NB4 (cell line): ENCODE data around the gene CNOT11.

ENCODE experiments used
- DNase-seq: peaks from one replicate; pipeline ENCODE4 v3.0.0; 2010; ENCODE audit warnings: low read depth
- H3K4me3 ChIP-seq: one replicate; pipeline ENCODE4 v1.5.1; 2011; ENCODE audit warnings: mild to moderate bottlenecking, low read depth, low read length, moderate library complexity
- CTCF ChIP-seq: IDR thresholded peaks from one replicate; pipeline ENCODE4 v1.5.1; 2012; ENCODE audit warnings: low read depth, low read length
- MAX ChIP-seq: IDR thresholded peaks from 2 replicates; pipeline ENCODE4 v1.6.1; 2011; ENCODE audit warnings: low read depth, low read length
- MYC ChIP-seq: IDR thresholded peaks from 2 replicates; pipeline ENCODE4 v1.6.1; 2011; ENCODE audit warnings: low read depth, low read length
- POLR2A ChIP-seq: IDR thresholded peaks from 2 replicates; pipeline ENCODE4 v1.6.1; 2011; ENCODE audit warnings: mild to moderate bottlenecking; ENCODE audit not compliant: insufficient read length; ENCODE audit errors: extremely low read depth

CNOT11 gene

DNA sequence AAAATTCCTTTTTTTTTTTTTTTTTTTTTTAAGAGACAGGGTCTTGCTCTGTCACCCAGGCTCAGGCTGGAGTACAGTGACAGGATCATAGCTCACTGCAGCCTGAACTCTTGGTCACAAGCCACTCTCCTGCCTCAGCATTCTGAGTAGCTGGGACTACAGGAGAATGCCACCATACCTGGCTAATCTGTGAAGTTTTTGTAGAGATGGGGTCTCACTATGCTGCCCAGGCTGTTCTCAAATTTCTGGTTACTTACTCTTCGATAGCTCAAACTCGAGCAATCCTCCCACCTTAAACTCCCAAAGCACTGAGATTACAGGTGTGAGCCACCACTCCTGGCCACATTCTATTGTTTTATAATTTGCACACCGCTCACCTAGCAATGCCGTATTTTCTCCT, 28.8 kb downstream of the CNOT11 start:
- H3K4me3 ChIP-seq, result no peak overlapping the region
- no peak for DNase-seq
- TF ChIP-seq POLR2A, result no peak
- TF ChIP-seq MAX, result no peak
- no peak for TF ChIP-seq CTCF
- no peak for TF ChIP-seq MYC

GRCh38 chr2:101282980-101283379, 30.3 kb downstream of the CNOT11 start:
- TF ChIP-seq POLR2A (no peak), MAX (no peak), MYC (no peak), CTCF (no peak)

DNA sequence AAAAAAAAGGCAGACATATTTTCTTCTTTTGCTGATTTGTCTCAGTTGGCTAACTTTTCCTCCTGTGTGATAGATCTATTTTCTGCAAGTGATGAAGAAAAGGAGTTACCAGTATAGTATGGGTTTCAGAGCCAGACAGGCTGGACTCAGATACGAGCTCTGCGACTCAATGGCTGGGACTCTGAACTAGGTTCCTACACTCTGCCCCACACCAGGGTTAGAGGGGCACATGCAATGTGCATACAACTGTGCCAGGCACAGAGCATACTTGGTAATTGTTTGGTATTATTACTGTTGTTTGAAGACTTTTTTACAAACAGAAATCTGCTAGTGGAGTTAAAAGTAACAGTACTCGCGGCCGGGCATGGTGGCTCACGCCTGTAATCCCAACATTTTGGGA, 34.0 kb downstream of the CNOT11 start:
- TF ChIP-seq MAX (no peak), MYC (no peak), CTCF (no peak), POLR2A (no peak)
- no peak for DNase-seq
- no peak overlapping the region for H3K4me3 ChIP-seq

More at GRCh38 chr2:101282980-101283379, 30.3 kb downstream of the CNOT11 start:
- no peak for DNase-seq
- no peak overlapping the region for H3K4me3 ChIP-seq

- no peak overlapping the region for H3K4me3 ChIP-seq
- no peak for DNase-seq
- TF ChIP-seq MAX (no peak), POLR2A (no peak), CTCF (no peak), MYC (no peak)
Observed at GRCh38 chr2:101287303-101287702, 34.6 kb downstream of the CNOT11 start.

DNA sequence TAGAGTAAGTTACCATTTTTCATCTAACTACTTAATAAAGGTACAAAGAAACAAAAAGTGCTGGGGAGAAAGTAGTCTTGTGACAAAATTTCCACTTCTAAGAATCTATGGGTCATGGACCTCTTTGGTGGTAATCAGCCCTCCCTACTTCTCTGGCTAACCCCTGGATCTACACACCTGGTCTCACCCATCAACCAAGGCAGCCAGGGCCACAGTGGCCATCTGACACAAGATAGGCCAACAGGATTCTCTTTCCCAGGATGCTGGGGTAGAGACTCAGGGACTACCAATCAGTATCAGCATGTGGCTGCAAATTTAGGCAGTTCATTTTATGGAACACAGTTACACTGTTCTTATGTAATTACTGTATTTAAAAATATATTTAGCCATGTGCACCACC, 38.0 kb downstream of the CNOT11 start:
- no peak overlapping the region for H3K4me3 ChIP-seq
- TF ChIP-seq POLR2A (no peak), MYC (no peak), MAX (no peak), CTCF (no peak)
- no peak for DNase-seq

DNA sequence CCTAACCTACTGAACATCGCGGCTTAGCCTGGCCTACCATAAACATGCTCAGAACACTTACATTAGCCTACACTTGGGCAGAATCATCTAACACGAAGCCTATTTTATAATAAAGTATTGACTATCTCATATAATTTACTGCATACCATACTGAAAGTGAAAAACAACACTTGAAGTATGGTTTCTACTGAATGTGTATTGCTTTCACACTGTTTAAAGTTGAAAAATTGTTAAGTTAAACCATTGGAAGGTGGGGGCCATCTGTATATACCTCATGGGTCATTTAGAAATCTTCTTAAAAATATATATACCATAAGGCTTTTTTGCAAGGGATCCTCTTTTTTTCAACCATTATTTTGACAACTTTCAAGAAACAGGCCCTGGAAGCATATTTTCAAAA, 39.3 kb downstream of the CNOT11 start:
- DNase-seq, result no peak
- no peak for TF ChIP-seq MYC
- no peak for TF ChIP-seq CTCF
- no peak for TF ChIP-seq MAX
- no peak for TF ChIP-seq POLR2A
- no peak overlapping the region for H3K4me3 ChIP-seq
